Psoas muscle (tissue), 8 donors: ENCODE data around the gene SV2B. TPM values are rescaled to one million over a fixed set of nuclear protein-coding genes. Genes with fewer than 3 reads are reported as not detected.

ENCODE experiments used
- ATAC-seq, 4 donors: fragments of 200-7000 bp; cut with Tn5 transposase; one replicate each; pipeline ENCODE4 v1.9.1; 2020; ENCODE audit warnings: moderate library complexity in 3 of 4, mild to moderate bottlenecking in 2 of 4
- DNase-seq, 2 donors: peaks; one replicate each; pipeline ENCODE4 v3.0.0-alpha.2; 2020
- H3K27ac ChIP-seq: fragments of 200-600 bp; one replicate; pipeline ENCODE4 v1.8.0; 2022
- H3K27me3 ChIP-seq, 3 donors: fragments of 200-600 bp in 1 of 3; one replicate each; pipeline versions ENCODE4 v1.6.1 to v1.8.0; 2013 to 2022; ENCODE audit warnings: low read length in 2 of 3, mild to moderate bottlenecking in 2 of 3, moderate library complexity in 1 of 3; ENCODE audit not compliant: insufficient read depth in 3 of 3
- H3K36me3 ChIP-seq, 2 donors: fragments of 200-600 bp in 1 of 2; one replicate each; pipeline versions ENCODE4 v1.6.1 to v1.8.0; 2013 to 2022; ENCODE audit warnings: low read depth in 1 of 2, mild to moderate bottlenecking in 1 of 2, moderate library complexity in 1 of 2; ENCODE audit not compliant: insufficient read depth in 1 of 2
- H3K4me1 ChIP-seq: fragments of 200-600 bp; one replicate; pipeline ENCODE4 v1.8.0; 2022
- H3K4me3 ChIP-seq: fragments of 200-600 bp; one replicate; pipeline ENCODE4 v1.8.0; 2022; ENCODE audit warnings: mild to moderate bottlenecking
- H3K9me3 ChIP-seq: fragments of 200-600 bp; one replicate; pipeline ENCODE4 v1.8.0; 2022
- CTCF ChIP-seq: fragments of 200-600 bp; IDR thresholded peaks from one replicate; pipeline ENCODE4 v1.8.0; 2022; ENCODE audit warnings: antibody characterized with exemption
- WGBS, 3 donors: extraction: QIAGEN DNeasy Blood & Tissue Kit; methylation state at CpG; one replicate each; pipeline versions ENCODE4 v1.1.6 to v1.1.7; 2013; 5-methylcytosine and 5-hydroxymethylcytosine counted together
- intact Hi-C, 2 donors: fragments of 100-400 bp; cut with DNase I; formaldehyde crosslinking; loops; one replicate each; pipeline versions ENCODE4 v1.11.0 to v1.14.2; 2022
- polyA plus RNA-seq, 3 donors: library from polyadenylated mRNA; stranded (reverse); fragments of 200-250 nt; gene quantifications; one replicate each; pipeline ENCODE4 v1.2.3, GENCODE V29; 2013
- total RNA-seq, 4 donors: library from RNA; stranded (reverse); fragmentation: NEBNext Ultra II Directional in 2 of 4; extraction: Animal tissue kit (Norgen Biotek cat#: 25700) in 2 of 4; gene quantifications; one replicate each; pipeline versions ENCODE4 v1.2.1 to v1.2.4, GENCODE V29; 2021 to 2023
- donor health status: healthy with polysubstance abuse.
- donor health status: DM: no; HTN: no; CAD: no; lungs with moderate emphysema.
- donor health status: Bipolar disorder and iron deficiency.
- donor health status: healthy.
- donor health status: DM: yes; HTN: yes; CAD: no.
- donor health status: DM: no; HTN: no; CAD: no.
- donor health status: DM: no; HTN: no; CAD: no.
- donor health status: DM: yes; HTN: yes; CAD: no.

SV2B gene
- total and polyA plus RNA-seq, 7 donors = 0.25 to 10.1 (median 2.1) TPM

GRCh38 chr15:91318516-91318915 is 218.5 kb downstream of the SV2B start:
- intact Hi-C loops = no loop called here
- Histone ChIP-seq H3K4me1 (no peaks in the 10 kb centered on the region), H3K9me3 (no peaks in the 10 kb centered on the region), H3K4me3 (no peak overlapping the region), H3K36me3 (no peaks in the 10 kb centered on the region), H3K27ac (no peak overlapping the region), H3K27me3 (no peaks in the 10 kb centered on the region)
- WGBS, 3 donors = 82 to 88% (median 87%) methylated on average over 3 of the region's 3 CpGs
- ATAC-seq = no peak
- no peak for DNase-seq
- TF ChIP-seq CTCF = no peak

- DNase-seq (no peak), ATAC-seq (no peak)
- no peaks in the 10 kb centered on the region for H3K36me3 ChIP-seq
- no peak for TF ChIP-seq CTCF
- H3K4me1 ChIP-seq = no peaks in the 10 kb centered on the region
- H3K27ac ChIP-seq = no peak overlapping the region
- intact Hi-C loops = no loop called here
- H3K4me3 ChIP-seq = no peak overlapping the region
- no peaks in the 10 kb centered on the region for H3K27me3 ChIP-seq
- 67 to 79% (median 76%) methylated on average over 3 of the region's 3 CpGs for WGBS, 3 donors
- H3K9me3 ChIP-seq = no peaks in the 10 kb centered on the region
These were observed 218.9 kb downstream of the SV2B start for GRCh38 chr15:91318931-91319330.

GRCh38 chr15:91319371-91320059 is 219.5 kb downstream of the SV2B start:
- intact Hi-C loops = no loop called here
- TF ChIP-seq CTCF = no peak
- no peaks in the 10 kb centered on the region for H3K9me3 ChIP-seq
- H3K36me3 ChIP-seq = no peaks in the 10 kb centered on the region
- no peaks in the 10 kb centered on the region for H3K27me3 ChIP-seq
- no peak for DNase-seq
- 52 to 62% (median 61%) methylated on average over 5 of the region's 5 CpGs for WGBS, 3 donors
- no peaks in the 10 kb centered on the region for H3K4me1 ChIP-seq
- H3K4me3 ChIP-seq = no peak overlapping the region
- no peak for ATAC-seq
- no peak overlapping the region for H3K27ac ChIP-seq

- 78 to 84% (median 80%) methylated on average over 4 of the region's 4 CpGs for WGBS, 3 donors
- intact Hi-C loops = no loop called here
- ATAC-seq = no peak
- Histone ChIP-seq H3K27ac (no peak overlapping the region), H3K4me3 (no peak overlapping the region), H3K4me1 (no peaks in the 10 kb centered on the region), H3K27me3 (no peaks in the 10 kb centered on the region), H3K36me3 (no peaks in the 10 kb centered on the region), H3K9me3 (no peaks in the 10 kb centered on the region)
- no peak for DNase-seq
- TF ChIP-seq CTCF = no peak
These were observed 220.0 kb downstream of the SV2B start for GRCh38 chr15:91320101-91320500.

GRCh38 chr15:91329914-91330313 is 229.9 kb downstream of the SV2B start:
- no peaks in the 10 kb centered on the region for H3K27me3 ChIP-seq
- no peaks in the 10 kb centered on the region for H3K36me3 ChIP-seq
- TF ChIP-seq CTCF = no peak
- 69 to 80% (median 73%) methylated on average over 1 of the region's 1 CpG for WGBS, 3 donors
- H3K27ac ChIP-seq = no peak overlapping the region
- DNase-seq (no peak), ATAC-seq (no peak)
- no peaks in the 10 kb centered on the region for H3K4me1 ChIP-seq
- intact Hi-C loops = no loop called here
- H3K4me3 ChIP-seq = no peak overlapping the region
- no peaks in the 10 kb centered on the region for H3K9me3 ChIP-seq
